Cerebellar cortex (tissue), 1 donor: ENCODE measurements around the gene MBNL1.

Experiments used
- DNase-seq: peaks from one replicate; pipeline ENCODE4 v3.0.0-alpha.2; 2015; ENCODE audit warnings: low spot score

The MBNL1 gene

GRCh38 chr3:152268555-152269055 lies at the start of gene MBNL1:
Gene MBNL1, plus strand, starts transcription at chr3:152268929. Its CDS starts 31,265 bp downstream, at chr3:152300194.
- DNase-seq = peak; percentile 75

- no peak for DNase-seq
Measured at GRCh38 chr3:152219216-152219615, 49.5 kb upstream of the MBNL1 start.

GRCh38 chr3:152219769-152220255 lies 48.9 kb upstream of the MBNL1 start:
- DNase-seq = no peak

GRCh38 chr3:152222327-152222726 lies 46.4 kb upstream of the MBNL1 start:
- DNase-seq = no peak

GRCh38 chr3:152225201-152225600 lies 43.5 kb upstream of the MBNL1 start:
- DNase-seq = no peak

- no peak for DNase-seq
Measured at GRCh38 chr3:152226176-152226575, 42.6 kb upstream of the MBNL1 start.

- DNase-seq = no peak
Measured at GRCh38 chr3:152227027-152227426, 41.7 kb upstream of the MBNL1 start.

GRCh38 chr3:152229692-152230091 lies 39.0 kb upstream of the MBNL1 start:
- peak; percentile 29 for DNase-seq

- no peak for DNase-seq
Measured at GRCh38 chr3:152230370-152230769, 38.4 kb upstream of the MBNL1 start.

- no peak for DNase-seq
Measured at GRCh38 chr3:152232001-152232400, 36.7 kb upstream of the MBNL1 start.

- DNase-seq = no peak
Measured at GRCh38 chr3:152232679-152233078, 36.0 kb upstream of the MBNL1 start.

- no peak for DNase-seq
Measured at GRCh38 chr3:152234657-152235375, 33.9 kb upstream of the MBNL1 start.

GRCh38 chr3:152235709-152236298 lies 32.9 kb upstream of the MBNL1 start:
- DNase-seq = no peak

GRCh38 chr3:152236716-152237115 lies 32.0 kb upstream of the MBNL1 start:
- DNase-seq = no peak

- DNase-seq = no peak
Measured at GRCh38 chr3:152241142-152242017, 27.3 kb upstream of the MBNL1 start.

GRCh38 chr3:152243301-152243711 lies 25.4 kb upstream of the MBNL1 start:
- DNase-seq = no peak

- DNase-seq = no peak
Measured at GRCh38 chr3:152243721-152244516, 24.8 kb upstream of the MBNL1 start.

- no peak for DNase-seq
Measured at GRCh38 chr3:152244517-152244888, 24.2 kb upstream of the MBNL1 start.

GRCh38 chr3:152245498-152246170 lies 23.1 kb upstream of the MBNL1 start:
- no peak for DNase-seq

- DNase-seq = no peak
Measured at GRCh38 chr3:152251916-152252315, 16.8 kb upstream of the MBNL1 start.

GRCh38 chr3:152252755-152253154 lies 16.0 kb upstream of the MBNL1 start:
- DNase-seq = no peak
